Activated naive CD4-positive, alpha-beta T cell treated with anti-CD3 and anti-CD28 coated beads, Interleukin-2, amount 10 ng/mL, durations not matched to agents 7 days and 5 days (primary cell): Measurements from ENCODE around the gene PGAP1.

Experiments used
- CTCF ChIA-PET: fragments of 350-600 bp; sonication (Branson Sonifier 250); formaldehyde crosslinking; loops from one replicate; lab custom pipeline; 2021; ENCODE audit warnings: antibody characterized with exemption; lab: Charles Lee
- DNase-seq: peaks from one replicate; pipeline ENCODE4 v3.0.0-alpha.2; 2020
- H3K27ac Mint-ChIP-seq: one replicate; pipeline ENCODE4 v1.8.0; 2021; ENCODE audit warnings: mild to moderate bottlenecking, moderate library complexity, mixed read lengths
- H3K27me3 Mint-ChIP-seq: one replicate; pipeline ENCODE4 v1.8.0; 2021; ENCODE audit warnings: mild to moderate bottlenecking, mixed read lengths
- H3K36me3 Mint-ChIP-seq: one replicate; pipeline ENCODE4 v1.8.0; 2021; ENCODE audit warnings: mixed read lengths
- H3K4me1 Mint-ChIP-seq: one replicate; pipeline ENCODE4 v1.8.0; 2021; ENCODE audit warnings: mixed read lengths
- H3K4me3 Mint-ChIP-seq: one replicate; pipeline ENCODE4 v1.8.0; 2021; ENCODE audit warnings: mild to moderate bottlenecking, moderate library complexity, mixed read lengths
- H3K9me3 Mint-ChIP-seq: one replicate; pipeline ENCODE4 v1.8.0; 2021; ENCODE audit warnings: mixed read lengths

Gene PGAP1

DNA sequence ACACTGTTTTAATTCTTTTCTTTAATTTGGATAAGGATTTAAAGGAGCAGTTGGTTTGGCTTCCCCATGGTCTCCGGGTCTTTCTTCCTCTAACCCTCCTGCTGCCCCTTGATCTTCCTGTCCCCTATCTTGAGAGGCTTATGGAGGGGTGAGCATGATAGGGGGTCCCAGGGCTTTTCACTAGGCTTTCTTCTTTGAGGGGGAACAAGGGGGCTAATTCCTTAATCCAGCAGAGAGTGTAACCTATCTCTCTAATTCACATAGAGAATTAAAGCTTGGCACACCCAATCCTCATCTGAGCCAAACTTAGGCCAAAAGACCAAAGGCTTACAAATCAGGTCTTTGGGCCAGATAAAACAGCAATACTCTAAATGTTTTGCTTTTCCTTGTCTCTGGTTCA, 95.8 kb downstream of the PGAP1 start:
- H3K27me3 Mint-ChIP-seq = no peaks in the 10 kb centered on the region
- DNase-seq = no peak
- no peak overlapping the region for H3K27ac Mint-ChIP-seq
- CTCF ChIA-PET = no interaction called here
- H3K4me3 Mint-ChIP-seq = no peak overlapping the region
- H3K9me3 Mint-ChIP-seq = no peaks in the 10 kb centered on the region
- peaks cover 20% of the 10 kb centered on the region for H3K36me3 Mint-ChIP-seq
- peaks cover 9% of the 10 kb centered on the region for H3K4me1 Mint-ChIP-seq

DNA sequence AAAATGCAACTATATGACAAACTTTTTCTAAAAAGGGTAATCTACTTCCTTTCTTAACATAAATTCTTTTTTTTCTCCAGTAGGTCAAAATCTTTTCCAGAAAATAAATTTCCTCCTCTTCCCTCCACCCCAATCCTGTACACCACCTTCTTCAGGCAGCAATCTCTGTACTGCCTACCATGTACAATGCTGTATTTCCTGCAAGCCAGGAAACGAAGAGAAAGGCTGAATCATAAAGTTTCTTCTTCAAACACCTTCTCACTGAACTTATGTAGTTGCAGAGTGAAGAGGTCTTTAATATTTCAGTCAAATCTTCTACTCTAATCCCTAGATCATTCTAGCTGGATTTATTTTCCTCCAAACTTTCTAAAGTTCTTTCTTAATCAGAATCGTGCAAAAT, 99.2 kb downstream of the PGAP1 start:
- peak overlapping the region; percentile 13 for H3K27ac Mint-ChIP-seq
- H3K36me3 Mint-ChIP-seq = peaks cover 24% of the 10 kb centered on the region
- CTCF ChIA-PET = no interaction called here
- no peak overlapping the region for H3K4me3 Mint-ChIP-seq
- no peaks in the 10 kb centered on the region for H3K9me3 Mint-ChIP-seq
- peaks cover 9% of the 10 kb centered on the region for H3K4me1 Mint-ChIP-seq
- no peaks in the 10 kb centered on the region for H3K27me3 Mint-ChIP-seq
- no peak for DNase-seq

DNA sequence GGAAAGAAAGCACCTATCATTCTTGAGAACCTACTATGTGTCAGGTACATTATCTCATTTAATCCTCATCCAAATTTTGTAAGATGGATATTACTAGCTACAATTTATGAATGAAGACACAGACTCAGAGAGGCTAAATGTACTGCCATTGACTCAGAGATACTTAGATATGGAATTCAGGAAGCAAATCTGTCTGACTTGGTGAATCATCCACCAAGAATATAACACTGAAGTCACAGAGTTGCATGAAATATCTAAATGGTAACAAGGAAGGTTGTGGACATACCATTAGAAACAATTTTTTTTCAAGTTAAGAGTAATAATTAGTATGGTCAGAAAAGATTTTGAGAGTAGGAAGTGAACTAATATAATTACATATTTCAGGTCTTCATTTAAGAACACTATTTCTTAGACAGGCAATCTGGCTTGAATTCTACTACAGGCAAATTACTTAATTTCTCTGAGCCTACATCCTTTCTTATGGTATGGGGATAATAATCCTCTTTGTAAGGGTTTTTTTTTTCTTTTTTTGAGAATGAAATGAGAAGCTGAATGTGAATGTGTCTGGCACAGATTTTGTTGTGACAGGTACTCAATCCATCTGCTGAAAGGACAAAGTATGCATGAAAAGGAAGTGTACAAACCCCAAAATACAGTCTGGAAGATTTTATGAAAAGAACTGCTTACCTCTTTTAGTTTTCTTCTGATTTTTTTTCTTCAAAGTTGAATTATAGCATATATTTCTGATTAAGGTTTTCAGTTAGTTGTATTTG, 102.6 kb downstream of the PGAP1 start:
- H3K9me3 Mint-ChIP-seq = peaks cover 1% of the 10 kb centered on the region
- peaks cover 4% of the 10 kb centered on the region for H3K27me3 Mint-ChIP-seq
- peaks cover 9% of the 10 kb centered on the region for H3K4me1 Mint-ChIP-seq
- CTCF ChIA-PET = no interaction called here
- H3K4me3 Mint-ChIP-seq = no peak overlapping the region
- H3K27ac Mint-ChIP-seq = no peak overlapping the region
- peaks cover 12% of the 10 kb centered on the region for H3K36me3 Mint-ChIP-seq
- DNase-seq = no peak

DNA sequence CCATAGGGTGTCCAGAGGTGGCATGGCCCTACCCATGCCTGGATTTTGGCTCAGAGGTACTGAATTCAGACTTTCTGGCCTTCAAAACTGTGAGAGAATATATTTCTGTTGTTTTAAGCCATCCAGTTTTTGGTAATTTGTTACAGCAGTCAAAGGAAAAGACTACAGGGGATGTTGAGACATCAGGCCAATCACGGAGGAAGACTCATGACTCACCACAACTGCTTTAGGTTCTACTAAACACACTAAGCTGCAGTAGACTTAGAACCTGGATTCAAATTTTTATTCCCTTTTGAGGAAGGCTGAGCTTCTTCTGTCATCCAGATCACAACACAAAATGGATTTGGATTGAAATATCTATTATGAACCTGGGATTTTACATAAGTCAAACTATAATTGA, 105.3 kb downstream of the PGAP1 start:
- Mint-ChIP-seq H3K36me3 (peaks cover 8% of the 10 kb centered on the region), H3K4me1 (no peaks in the 10 kb centered on the region), H3K9me3 (peaks cover 11% of the 10 kb centered on the region), H3K27me3 (peaks cover 13% of the 10 kb centered on the region), H3K4me3 (no peak overlapping the region), H3K27ac (no peak overlapping the region)
- CTCF ChIA-PET = no interaction called here
- DNase-seq = no peak

DNA sequence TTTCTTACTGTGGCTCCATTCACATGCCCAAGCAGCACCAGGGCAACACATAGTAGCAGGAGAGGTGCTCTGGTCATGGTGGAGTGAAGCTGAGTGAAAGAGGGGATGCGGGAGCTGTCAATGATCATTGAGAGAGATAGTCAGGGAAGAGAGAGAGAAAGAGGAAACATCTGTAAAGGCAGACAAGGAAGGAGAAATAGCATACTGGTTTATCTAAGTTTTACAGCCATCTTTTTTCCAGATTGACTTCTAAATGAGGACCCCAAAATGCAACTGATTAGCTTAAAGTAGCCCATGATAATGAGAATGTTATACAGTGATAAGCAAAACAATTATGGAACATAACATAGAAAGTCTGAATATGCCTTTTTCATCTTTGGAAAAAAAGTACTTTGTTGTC, 117.2 kb downstream of the PGAP1 start, which contains the start of gene C2orf66:
Gene C2orf66, minus strand, starts transcription at position 96 of the 400 bp plus-strand sequence. Its CDS starts 19 bp downstream, at position 77.
- Mint-ChIP-seq H3K36me3 (no peaks in the 10 kb centered on the region), H3K27ac (no peak within 1 kb of the TSS), H3K4me3 (no peak within 1 kb of the TSS), H3K27me3 (peaks cover 31% of the 10 kb centered on the region), H3K4me1 (no peaks in the 10 kb centered on the region), H3K9me3 (peaks cover 7% of the 10 kb centered on the region)
- CTCF ChIA-PET = no interaction called here
- no peak for DNase-seq

DNA sequence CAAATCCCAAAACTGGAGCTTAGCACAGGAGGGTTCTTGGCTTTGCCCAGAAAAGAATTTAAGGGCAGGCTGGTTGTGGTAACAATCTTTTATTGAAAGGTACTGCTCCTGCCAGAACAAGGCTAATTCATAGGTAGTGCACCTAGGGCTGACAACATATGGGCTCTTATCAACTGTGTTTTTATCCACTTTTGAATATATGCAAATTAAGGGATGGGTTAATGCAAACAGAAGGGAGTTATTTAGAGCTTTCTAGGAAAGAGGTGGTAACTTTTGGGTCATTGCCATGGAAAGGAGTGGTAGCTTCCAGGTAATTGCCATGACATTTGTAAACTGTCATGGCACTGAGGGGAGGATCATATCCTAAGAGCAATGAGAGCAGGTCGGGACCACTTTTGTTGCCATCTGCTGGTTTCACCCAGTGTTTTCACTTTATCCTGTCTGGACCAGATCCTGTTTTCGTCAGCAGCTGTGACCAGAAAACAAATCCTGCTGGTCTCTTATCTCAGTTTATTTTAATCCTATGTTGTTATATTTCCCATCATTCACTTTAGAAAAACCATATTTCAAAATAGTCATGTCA, 118.3 kb downstream of the PGAP1 start:
- Mint-ChIP-seq H3K36me3 (no peaks in the 10 kb centered on the region), H3K4me1 (no peaks in the 10 kb centered on the region), H3K27ac (no peak overlapping the region), H3K9me3 (no peaks in the 10 kb centered on the region), H3K4me3 (no peak overlapping the region), H3K27me3 (peaks cover 26% of the 10 kb centered on the region)
- CTCF ChIA-PET = no interaction called here
- DNase-seq = no peak

DNA sequence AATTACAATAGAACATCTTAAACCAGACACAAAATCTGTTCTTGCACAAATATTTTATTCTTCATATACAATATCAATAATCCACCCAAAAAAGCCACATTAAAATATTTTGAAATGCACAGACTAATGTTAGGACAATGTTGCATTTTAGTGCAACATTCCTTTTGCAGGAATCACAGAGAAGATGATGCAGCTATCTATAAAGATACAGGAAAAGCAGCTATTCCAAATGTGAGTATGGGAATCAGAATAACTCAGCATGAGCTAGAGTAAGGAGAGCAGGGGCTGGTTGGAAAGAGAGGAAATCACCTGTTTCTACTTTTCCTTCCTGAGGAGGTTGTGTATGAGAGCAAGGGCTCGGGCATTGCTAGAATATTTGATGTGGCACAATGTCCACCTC, 122.1 kb downstream of the PGAP1 start:
- peaks cover 19% of the 10 kb centered on the region for H3K27me3 Mint-ChIP-seq
- CTCF ChIA-PET = no interaction called here
- H3K4me1 Mint-ChIP-seq = peaks cover 11% of the 10 kb centered on the region
- no peaks in the 10 kb centered on the region for H3K9me3 Mint-ChIP-seq
- peaks cover 2% of the 10 kb centered on the region for H3K36me3 Mint-ChIP-seq
- DNase-seq = no peak
- H3K27ac Mint-ChIP-seq = no peak overlapping the region
- H3K4me3 Mint-ChIP-seq = no peak overlapping the region

DNA sequence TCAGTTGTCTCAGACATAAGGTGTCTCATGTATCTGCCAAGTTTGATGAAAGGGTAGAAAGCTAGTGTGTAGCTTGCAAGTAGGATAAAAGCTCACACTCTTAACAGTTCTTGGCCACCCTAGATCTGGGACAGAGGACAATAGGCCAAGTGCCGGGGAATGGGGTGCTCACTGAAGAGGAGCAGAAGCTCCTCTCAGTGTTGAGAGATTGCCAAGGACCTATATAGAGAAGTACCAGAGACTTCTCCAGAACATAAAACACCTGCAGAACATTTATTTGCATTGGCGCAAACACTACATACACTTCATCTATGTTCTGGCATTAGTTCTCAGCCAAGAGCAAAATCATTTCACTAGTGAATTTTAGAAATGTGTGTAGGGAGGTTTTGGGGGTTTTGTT, 124.1 kb downstream of the PGAP1 start:
- peaks cover 6% of the 10 kb centered on the region for H3K36me3 Mint-ChIP-seq
- no peak for DNase-seq
- CTCF ChIA-PET = no interaction called here
- H3K4me1 Mint-ChIP-seq = peaks cover 23% of the 10 kb centered on the region
- peaks cover 10% of the 10 kb centered on the region for H3K27me3 Mint-ChIP-seq
- H3K27ac Mint-ChIP-seq = no peak overlapping the region
- H3K9me3 Mint-ChIP-seq = no peaks in the 10 kb centered on the region
- H3K4me3 Mint-ChIP-seq = no peak overlapping the region

DNA sequence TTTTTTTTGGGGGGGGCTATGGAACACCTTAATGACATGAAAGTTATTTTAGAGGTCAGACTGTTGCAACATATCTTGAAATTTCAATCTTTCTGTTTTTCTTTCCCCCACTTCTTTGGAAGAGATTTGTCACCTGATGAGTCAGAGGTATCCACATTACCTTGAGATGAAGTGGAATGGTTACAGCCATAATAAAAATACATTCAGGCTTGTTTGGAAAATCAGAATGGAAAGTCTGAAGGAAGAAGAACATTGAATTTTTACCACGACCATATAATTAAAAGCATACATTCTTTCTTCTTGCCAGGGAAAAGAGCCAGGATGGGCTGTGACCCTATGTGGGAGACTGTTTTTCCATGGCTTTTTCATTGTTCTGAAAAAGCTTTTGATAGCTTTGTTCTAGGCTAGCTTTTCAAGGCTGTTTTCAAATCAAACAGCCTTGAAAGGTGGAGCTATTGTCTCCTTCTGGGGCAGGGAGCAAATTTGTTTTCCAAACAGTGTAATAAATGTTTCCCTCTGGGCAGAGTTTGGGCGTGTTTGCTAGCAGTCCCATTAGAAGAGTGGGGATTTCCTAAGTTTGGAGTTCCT, 124.7 kb downstream of the PGAP1 start:
- H3K4me3 Mint-ChIP-seq = no peak overlapping the region
- CTCF ChIA-PET = no interaction called here
- H3K9me3 Mint-ChIP-seq = no peaks in the 10 kb centered on the region
- H3K27me3 Mint-ChIP-seq = peaks cover 7% of the 10 kb centered on the region
- DNase-seq = no peak
- peaks cover 11% of the 10 kb centered on the region for H3K36me3 Mint-ChIP-seq
- peaks cover 28% of the 10 kb centered on the region for H3K4me1 Mint-ChIP-seq
- H3K27ac Mint-ChIP-seq = no peak overlapping the region

DNA sequence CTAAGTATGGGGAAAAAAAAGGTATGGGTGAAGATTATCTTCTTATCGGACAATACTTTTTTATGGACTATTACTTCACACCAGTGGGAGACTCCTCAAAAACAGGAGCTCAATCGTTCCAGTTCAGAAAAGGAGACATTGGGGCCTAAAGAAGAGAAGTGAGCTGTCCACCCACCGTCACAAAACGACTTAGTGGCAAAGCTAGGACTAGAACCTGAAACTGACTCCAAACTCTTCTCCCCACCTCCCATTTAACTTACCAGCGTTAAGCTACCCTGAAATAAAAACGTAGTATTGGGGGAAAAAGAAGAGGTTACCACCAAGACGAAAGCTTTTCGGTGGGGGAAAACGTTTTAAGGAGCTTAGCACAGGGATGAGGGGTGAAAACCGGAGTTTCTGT, 127.5 kb downstream of the PGAP1 start:
- H3K4me3 Mint-ChIP-seq = peak overlapping the region; percentile 93
- peak overlapping the region; percentile 91 for H3K27ac Mint-ChIP-seq
- H3K36me3 Mint-ChIP-seq = peaks cover 24% of the 10 kb centered on the region
- no peak for DNase-seq
- peaks cover 42% of the 10 kb centered on the region for H3K4me1 Mint-ChIP-seq
- no peaks in the 10 kb centered on the region for H3K9me3 Mint-ChIP-seq
- H3K27me3 Mint-ChIP-seq = peaks cover 4% of the 10 kb centered on the region
- CTCF ChIA-PET = interaction anchor here (1.4 to 1.7 kb wide), 2 partner anchors 14 to 48 kb away, joined by 4 to 8 read pairs; no protein-coding TSS in a partner anchor

DNA sequence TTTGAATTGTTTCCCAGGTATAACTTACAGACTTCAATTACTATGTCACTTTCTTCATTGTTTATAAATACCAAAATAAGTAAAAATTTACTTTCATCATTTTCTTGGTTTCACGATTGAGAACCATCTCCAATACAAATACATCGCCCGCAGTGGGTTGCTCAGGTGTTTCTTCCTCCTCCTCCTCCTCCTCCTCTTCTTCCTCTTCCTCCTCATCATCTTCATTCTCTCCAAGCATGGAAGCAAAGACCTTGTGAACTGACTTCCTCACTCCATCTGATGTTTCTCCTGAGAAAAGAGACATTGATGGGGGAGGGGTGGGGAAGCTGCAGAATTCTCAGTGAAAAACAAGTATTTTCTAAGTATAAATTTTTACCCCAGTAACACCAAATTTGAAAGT, 133.6 kb downstream of the PGAP1 start:
- Mint-ChIP-seq H3K36me3 (peaks cover 50% of the 10 kb centered on the region), H3K4me1 (peaks cover 23% of the 10 kb centered on the region), H3K27me3 (no peaks in the 10 kb centered on the region), H3K4me3 (no peak overlapping the region), H3K9me3 (no peaks in the 10 kb centered on the region), H3K27ac (no peak overlapping the region)
- CTCF ChIA-PET = no interaction called here
- no peak for DNase-seq

DNA sequence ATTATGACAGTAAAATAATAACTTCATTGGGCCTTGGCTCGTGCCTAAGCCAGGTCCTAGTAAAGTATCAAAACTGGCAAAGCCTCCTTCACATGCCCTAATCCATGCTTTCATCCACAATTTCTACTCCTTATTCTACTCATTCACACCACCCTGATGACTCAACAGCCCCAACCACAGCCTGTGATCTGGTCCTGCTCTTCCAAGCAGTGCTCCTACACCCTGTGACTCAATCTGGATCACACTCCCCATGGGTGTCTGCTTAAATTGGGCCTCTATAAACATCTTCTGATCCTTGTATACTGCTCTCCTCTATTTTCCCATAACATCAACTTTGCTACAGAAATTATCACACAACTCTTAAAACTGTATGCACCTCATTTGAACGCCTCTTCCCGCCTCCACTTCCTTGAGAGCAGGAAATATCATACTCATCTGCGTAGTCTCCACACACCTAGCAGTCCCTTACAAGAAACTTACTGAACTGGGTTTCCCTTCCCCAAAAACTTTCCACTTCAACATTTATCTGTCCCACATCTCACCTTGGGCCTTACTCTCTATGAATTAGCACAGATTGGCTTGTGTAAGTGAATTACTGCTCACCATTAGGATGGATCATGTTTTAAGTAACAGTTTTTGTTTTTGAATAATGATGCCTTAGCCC, 142.9 kb downstream of the PGAP1 start:
- Mint-ChIP-seq H3K4me1 (peaks cover 11% of the 10 kb centered on the region), H3K27me3 (no peaks in the 10 kb centered on the region), H3K27ac (peak overlapping the region; percentile 42), H3K36me3 (peaks cover 45% of the 10 kb centered on the region), H3K9me3 (no peaks in the 10 kb centered on the region), H3K4me3 (no peak overlapping the region)
- CTCF ChIA-PET = no interaction called here
- DNase-seq = no peak
